EL (cell line): ENCODE results near the gene CAMKK1.

ENCODE experiments used
- DNase-seq: peaks from one replicate; pipeline ENCODE4 v3.0.0-alpha.2; 2016

The CAMKK1 gene

DNA sequence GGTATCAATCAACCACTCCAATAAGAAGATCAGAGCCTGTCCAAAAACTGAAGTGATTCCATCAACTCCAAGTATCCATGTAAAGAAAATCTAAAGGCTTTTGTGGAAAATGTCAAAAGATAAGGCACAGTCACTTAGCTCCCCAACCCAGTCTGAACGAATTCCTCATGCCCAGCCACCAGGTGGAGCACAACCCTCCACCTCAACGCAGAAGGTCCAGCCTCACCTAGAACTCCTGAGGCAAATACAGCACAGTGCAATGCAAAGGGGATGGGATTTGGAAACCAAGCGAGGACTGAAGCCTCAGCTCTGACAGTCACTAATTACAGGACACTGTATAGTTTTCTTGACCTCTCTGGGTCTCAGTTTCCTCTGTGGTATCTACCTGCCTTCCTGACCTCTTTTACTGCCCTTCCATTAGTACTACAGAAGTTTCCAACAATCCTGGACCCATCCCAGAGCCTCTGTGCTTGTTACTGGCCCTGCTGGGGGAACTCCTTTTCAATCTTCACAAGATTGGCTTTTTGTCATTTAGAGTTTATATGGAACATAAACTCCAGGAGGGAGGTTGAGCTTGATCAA lies 48.8 kb downstream of the CAMKK1 start:
- peak; percentile 45 for DNase-seq

DNA sequence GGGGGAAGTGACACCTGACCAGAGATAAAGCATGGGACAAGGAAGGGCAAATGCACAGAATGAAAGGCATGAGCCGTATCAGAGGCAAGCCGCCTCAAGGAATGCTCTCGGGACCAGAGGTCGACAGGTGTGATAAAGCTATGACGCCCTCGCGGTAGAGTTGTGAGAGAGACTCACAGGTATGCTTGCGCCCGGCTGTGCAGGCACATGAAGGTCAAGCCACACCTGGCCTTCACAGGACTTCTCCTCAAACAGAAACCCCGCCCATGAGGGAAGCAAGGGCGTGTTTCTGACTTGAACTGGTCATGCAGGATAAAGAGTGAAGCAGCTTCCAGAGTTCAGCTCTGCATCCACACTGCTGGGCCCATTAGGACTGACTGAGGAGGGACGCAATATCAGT lies 54.6 kb downstream of the CAMKK1 start:
- DNase-seq, result no peak

GRCh38 chr17:3836551-3836950 lies 56.3 kb downstream of the CAMKK1 start:
- no peak for DNase-seq

GRCh38 chr17:3835410-3836229 lies 57.2 kb downstream of the CAMKK1 start:
- peak; percentile 54 for DNase-seq

DNA sequence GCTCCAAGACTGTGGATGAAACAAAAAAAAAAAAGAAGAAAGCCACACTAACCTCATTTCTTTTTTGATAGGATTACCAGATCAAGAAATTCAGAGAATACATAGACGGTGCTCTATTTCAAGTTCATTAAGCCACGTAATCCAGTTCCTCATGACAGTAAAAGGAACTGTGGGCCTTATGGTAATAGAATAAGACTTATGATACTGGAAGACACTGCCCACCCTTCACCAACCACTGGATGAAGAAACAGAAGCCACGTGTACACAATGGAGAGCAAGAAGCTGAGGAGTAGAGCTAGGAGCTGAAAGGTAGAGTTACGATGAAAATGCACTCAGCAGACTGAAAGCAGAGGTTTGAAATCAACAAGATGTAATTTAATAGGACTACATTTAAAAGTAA lies 58.0 kb downstream of the CAMKK1 start:
- DNase-seq, result no peak

GRCh38 chr17:3828852-3829232 lies 64.0 kb downstream of the CAMKK1 start:
- no peak for DNase-seq

GRCh38 chr17:3828151-3828851 lies 64.6 kb downstream of the CAMKK1 start:
- no peak for DNase-seq

DNA sequence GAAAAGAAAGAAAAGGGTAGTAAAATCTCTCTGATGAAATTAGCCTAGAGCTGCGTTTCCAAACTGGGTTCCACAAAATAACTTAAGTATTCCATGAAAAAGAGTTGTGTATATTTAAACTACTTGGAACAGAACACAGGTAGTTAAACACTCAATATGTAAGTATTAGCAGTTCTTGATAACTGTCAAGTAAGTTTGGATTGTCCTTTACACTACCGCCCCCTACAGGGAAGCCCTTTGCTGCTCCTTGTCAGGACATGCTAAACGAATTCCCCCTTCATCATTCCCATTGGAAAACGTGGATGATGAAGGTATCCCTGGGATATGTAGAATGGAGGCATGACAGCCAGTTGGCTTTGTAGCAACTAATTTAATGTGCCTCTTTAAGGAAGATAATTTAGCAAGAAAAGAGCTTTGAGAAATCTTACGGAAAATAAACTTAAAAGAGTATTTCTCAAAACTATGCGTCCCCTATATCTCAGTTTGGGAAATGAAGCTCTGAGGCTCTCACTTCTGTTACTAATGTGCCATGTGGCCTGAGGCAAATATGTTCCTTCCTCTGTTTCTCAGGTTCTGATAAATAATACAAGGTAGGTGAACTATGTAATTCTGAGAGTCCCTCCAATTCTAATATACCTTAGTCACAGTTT lies 65.6 kb downstream of the CAMKK1 start:
- DNase-seq, result peak; percentile 71

DNA sequence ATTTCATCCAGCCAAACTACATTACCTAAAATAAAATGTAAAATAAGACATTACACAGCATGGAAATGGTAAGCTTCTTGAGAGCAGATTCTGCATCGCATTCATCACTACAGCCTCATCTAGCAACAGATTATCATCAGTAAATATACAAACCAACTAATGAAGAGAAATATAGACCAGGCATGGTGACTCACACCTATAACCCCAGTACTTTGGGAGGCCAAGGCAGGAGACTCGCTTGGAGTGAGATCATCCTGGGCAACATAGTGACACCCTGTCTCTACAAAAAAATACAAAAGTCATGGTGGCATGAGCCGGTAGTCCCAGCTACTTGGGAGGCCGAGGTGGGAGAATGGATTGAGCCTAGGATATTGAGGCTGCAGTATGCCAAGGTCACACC lies 66.7 kb downstream of the CAMKK1 start:
- peak; percentile 41 for DNase-seq

GRCh38 chr17:3821101-3821500 lies 71.8 kb downstream of the CAMKK1 start:
- no peak for DNase-seq

DNA sequence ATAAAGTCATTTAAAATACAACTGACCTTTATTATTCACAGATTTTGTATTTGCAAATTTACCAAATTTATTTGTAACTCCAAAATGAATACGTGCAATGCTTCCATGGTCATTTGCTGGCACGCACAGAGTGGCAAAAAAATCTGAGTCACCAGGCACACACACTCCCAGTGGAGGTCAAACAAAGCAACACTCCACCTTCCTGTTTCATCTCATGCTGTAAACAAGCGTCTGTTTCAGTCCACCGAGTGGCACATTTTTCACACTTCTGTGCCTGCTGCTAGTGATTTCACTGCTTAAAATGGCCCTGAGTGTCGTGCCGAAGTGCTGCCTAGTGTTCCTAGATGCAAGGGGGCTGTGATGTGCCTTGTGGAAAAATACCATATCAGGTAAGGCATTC lies 74.1 kb downstream of the CAMKK1 start:
- DNase-seq, result no peak

DNA sequence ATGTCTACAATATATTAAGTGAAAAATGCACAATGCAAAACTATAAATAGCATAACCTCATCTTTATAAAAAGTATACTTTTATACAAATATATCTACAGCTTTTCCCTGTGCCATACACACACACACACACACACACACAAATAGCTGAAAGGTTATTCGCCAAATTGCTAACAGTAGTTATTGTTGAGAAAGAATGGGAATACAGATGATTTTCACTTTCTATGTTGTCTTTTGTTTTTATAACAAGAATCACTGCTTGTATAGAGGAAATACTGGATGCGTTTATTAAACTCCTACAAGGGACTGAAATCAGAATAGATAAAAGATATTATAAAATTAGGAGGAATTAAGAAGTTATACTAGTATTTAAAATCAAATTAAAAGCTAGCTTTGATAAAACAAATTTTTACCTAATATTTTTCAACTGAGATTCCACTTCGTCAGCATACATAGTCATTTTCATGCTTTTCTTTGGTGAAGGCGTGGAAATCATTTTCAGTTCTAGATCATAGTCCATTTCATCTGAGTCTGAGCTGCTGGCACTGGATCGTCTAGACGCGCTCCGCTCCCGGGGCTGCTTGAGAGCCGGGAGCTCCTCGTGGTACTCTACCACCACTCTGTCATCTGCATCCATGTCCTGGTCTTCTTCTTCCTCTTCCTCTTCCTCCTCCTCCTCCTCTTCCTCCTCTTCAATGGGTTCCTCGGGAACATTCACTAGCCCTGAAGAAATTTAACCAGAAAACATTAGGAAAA lies 74.8 kb downstream of the CAMKK1 start:
- no peak for DNase-seq

GRCh38 chr17:3815925-3816324 lies 76.9 kb downstream of the CAMKK1 start:
- no peak for DNase-seq

GRCh38 chr17:3815122-3815521 lies 77.7 kb downstream of the CAMKK1 start:
- no peak for DNase-seq

GRCh38 chr17:3814361-3814760 lies 78.5 kb downstream of the CAMKK1 start:
- DNase-seq, result no peak

DNA sequence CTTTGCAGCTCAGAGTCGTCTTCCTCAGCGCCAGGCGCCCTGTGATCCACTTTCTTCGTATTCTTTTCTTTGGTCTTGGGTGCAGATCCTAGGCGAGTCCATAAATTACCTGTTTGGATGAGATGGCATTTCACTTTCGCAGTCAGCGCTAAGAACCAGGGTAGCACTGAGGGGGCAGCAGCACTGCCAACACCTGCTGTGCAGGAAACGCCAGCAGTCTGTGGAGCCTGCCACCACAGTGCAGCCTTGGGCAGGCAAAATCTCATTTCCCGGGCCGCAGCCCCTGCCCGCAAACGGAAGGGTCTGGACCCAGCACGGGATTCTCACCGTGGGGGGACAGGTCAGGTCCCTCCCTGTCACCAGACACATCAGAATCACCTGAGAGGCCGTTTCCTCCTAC lies 79.7 kb downstream of the CAMKK1 start:
- no peak for DNase-seq

DNA sequence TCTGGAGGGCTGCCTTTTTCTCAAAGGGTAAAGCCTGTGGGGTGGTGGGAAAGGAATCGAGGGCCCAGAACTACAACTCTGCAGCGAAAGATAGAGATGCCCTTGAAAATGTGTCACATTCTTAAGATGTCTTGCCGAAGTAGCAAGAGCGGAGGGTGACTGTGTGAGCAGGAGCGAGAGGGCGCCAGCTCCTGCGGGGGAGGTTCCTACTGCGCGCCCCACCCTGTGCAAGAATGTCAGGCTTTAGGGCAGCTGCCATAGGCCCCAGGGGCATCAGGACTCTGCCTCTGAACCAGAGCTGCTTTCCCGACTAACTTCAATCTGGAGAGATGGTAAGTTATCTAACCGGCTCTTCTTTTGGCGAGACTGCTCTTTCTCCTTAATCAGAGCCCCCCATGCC lies 80.1 kb downstream of the CAMKK1 start:
- DNase-seq, result no peak

GRCh38 chr17:3812284-3812683 lies 80.6 kb downstream of the CAMKK1 start:
- no peak for DNase-seq
